ACC112 (cell line): ENCODE results near the gene SOX13.
"Not testable (repeated sequence)": the region's sequence is repeated elsewhere in the genome, so short reads cannot be mapped to it uniquely, and the experiment has no call there.

Source experiments
- H2AFZ ChIP-seq: fragments of 200-600 bp; sonication (generic); one replicate; pipeline ENCODE4 v1.6.0; 2017; ENCODE audit warnings: antibody characterized with exemption, low read length; ENCODE audit not compliant: unreplicated experiment
- H3K27ac ChIP-seq: fragments of 200-600 bp; sonication (generic); 2 replicates; pipeline ENCODE4 v1.5.1; 2014; ENCODE audit warnings: low read depth, mild to moderate bottlenecking, antibody characterized with exemption, low read length, moderate library complexity
- H3K27me3 ChIP-seq: fragments of 200-600 bp; sonication (generic); 2 replicates; pipeline ENCODE4 v1.6.1; 2014; ENCODE audit warnings: mild to moderate bottlenecking, antibody characterized with exemption, low read length, moderate library complexity, mixed read lengths; ENCODE audit not compliant: insufficient read depth
- H3K36me3 ChIP-seq: fragments of 200-600 bp; sonication (generic); 2 replicates; pipeline ENCODE4 v1.6.1; 2016; ENCODE audit warnings: mild to moderate bottlenecking, antibody characterized with exemption, low read length, moderate library complexity, mixed read lengths; ENCODE audit not compliant: insufficient read depth
- H3K4me1 ChIP-seq: fragments of 200-600 bp; sonication (generic); one replicate; pipeline ENCODE4 v1.6.1; 2016; ENCODE audit warnings: low read length, mixed read lengths; ENCODE audit not compliant: insufficient read depth, unreplicated experiment, control insufficient read depth
- H3K4me3 ChIP-seq: fragments of 200-600 bp; sonication (generic); 2 replicates; pipeline ENCODE4 v1.5.1; 2014; ENCODE audit warnings: mild to moderate bottlenecking, low read depth, low read length
- H3K79me2 ChIP-seq: fragments of 200-600 bp; sonication (generic); one replicate; pipeline ENCODE4 v1.6.0; 2016; ENCODE audit warnings: low read length; ENCODE audit not compliant: control insufficient read depth, unreplicated experiment, insufficient read depth

SOX13 gene

DNA sequence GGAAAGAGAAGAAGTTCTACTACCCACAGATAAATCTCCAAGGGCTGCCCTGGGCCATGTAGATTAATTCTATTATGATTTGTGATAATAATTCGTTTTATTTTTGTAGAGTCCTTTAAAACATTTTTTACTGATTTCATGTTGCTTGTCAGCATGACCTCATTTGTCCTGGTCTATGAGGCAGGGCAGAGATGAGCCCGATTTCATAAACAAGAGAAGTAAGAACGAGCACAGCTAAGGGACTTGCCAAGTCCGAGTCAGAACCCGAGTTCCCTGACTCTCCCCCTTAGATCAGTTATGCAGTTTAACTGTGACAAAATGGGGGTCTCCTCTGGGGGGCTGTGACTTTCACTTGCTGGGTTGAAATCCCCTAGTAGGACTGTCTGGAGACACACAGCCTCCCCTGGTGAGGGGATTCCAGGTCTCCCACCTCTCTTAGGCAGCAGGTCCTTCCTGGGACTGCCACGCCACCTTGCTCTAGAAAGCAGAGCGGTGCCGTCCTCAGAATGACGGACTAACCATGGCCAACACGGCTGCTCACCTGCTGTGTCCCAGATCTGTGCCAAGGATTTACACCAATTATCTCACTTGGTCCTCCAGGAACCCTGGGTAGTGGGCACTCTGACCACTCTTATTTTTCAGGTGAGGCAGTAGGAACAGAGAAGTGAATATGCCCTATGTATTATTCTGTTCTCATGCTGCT, 31.0 kb upstream of the SOX13 start:
- peaks cover 16% of the 10 kb centered on the region for H3K4me1 ChIP-seq
- peak overlapping the region; percentile 92 for H2AFZ ChIP-seq
- H3K27me3 ChIP-seq: no peaks in the 10 kb centered on the region
- no peaks in the 10 kb centered on the region for H3K79me2 ChIP-seq
- no peaks in the 10 kb centered on the region for H3K36me3 ChIP-seq
- peak overlapping the region; percentile 67 for H3K27ac ChIP-seq
- peak overlapping the region; percentile 30 for H3K4me3 ChIP-seq

DNA sequence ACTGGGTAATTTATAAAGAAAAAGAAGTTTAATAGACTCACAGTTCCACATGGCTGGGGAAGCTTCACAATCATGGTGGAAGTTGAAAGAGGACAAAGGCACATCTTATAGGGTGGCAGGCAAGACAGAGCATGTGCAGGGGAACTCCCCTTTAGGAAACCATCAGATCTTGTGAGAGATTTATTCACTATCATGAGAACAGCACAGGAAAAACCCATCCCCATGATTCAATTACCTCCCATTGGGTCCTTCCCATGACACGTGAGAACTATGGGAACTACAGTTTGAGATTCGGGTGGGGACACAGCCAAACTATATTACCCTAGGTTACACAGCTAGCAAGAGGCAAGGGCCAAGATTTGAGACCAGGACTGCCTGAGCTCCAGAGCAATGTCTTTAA, 30.4 kb upstream of the SOX13 start:
- no peaks in the 10 kb centered on the region for H3K79me2 ChIP-seq
- no peak overlapping the region for H3K27ac ChIP-seq
- no peak overlapping the region for H3K4me3 ChIP-seq
- no peaks in the 10 kb centered on the region for H3K36me3 ChIP-seq
- H3K4me1 ChIP-seq: peaks cover 16% of the 10 kb centered on the region
- no peak overlapping the region for H2AFZ ChIP-seq
- H3K27me3 ChIP-seq: no peaks in the 10 kb centered on the region

DNA sequence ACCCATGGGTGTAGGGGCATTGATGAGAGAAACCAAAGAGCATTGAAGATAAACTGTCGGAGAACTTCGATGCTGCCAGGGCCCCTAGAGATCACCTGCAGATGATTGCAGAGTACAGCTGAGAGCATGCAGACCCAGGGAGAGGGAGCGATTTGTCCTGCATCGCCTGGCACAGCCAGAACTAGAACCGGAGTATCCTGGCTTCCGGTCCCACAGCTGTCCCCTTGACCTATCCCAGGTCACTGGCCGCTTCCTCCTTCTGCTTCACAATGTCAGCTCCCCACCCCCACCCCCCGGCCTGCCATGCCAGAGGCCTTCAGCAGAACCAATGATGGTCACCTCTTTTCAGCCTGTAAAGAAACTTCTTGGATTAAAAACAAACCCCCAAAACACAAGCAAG, 29.2 kb upstream of the SOX13 start:
- H3K27me3 ChIP-seq: no peaks in the 10 kb centered on the region
- H3K27ac ChIP-seq: no peak overlapping the region
- H3K36me3 ChIP-seq: no peaks in the 10 kb centered on the region
- no peak overlapping the region for H2AFZ ChIP-seq
- H3K4me1 ChIP-seq: peaks cover 16% of the 10 kb centered on the region
- H3K4me3 ChIP-seq: no peak overlapping the region
- H3K79me2 ChIP-seq: no peaks in the 10 kb centered on the region

DNA sequence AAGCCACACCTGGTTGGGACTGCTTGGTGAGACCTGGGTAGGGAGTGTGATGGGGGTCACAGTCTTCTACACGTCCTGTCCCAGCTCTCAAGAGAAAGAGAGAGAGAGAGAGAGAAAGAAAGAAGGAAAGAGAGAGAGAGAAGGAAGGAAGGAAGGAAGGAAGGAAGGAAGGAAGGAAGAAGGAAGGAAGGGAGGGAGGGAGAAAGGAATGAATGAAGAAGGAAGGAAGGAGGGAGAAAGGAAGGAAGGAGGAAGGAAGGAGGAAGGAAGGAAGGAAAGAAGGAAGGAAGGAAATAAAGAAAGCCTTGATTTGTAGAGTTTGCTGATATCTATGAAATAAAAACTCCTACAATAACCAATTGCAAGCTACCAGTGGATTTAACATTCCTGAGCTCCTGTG, 28.5 kb upstream of the SOX13 start:
- Histone ChIP-seq H3K4me3 (no peak overlapping the region), H3K36me3 (no peaks in the 10 kb centered on the region), H3K27ac (no peak overlapping the region), H3K27me3 (no peaks in the 10 kb centered on the region), H3K79me2 (no peaks in the 10 kb centered on the region), H3K4me1 (peaks cover 16% of the 10 kb centered on the region), H2AFZ (no peak overlapping the region)

DNA sequence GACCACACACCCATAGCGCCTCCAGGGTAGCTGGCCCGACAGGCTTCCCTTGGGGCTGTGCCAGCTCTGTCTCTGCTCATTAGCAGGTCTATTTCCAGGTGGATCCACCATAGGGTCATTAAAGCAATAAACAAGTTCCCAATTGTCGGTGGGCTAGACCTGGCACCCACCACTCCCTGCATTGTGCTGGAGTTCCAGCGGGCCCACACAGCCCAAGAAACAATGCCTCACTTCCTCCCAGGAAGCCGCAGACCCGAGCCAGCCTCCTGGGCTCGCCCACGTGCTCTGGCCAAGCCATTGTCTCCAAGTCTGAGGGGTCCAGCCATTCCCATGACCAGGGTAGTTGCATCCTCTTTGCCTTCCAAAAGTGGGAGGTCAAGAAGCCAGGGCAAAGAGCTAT, 27.5 kb upstream of the SOX13 start:
- Histone ChIP-seq H2AFZ (no peak overlapping the region), H3K4me1 (peaks cover 16% of the 10 kb centered on the region), H3K4me3 (no peak overlapping the region)

DNA sequence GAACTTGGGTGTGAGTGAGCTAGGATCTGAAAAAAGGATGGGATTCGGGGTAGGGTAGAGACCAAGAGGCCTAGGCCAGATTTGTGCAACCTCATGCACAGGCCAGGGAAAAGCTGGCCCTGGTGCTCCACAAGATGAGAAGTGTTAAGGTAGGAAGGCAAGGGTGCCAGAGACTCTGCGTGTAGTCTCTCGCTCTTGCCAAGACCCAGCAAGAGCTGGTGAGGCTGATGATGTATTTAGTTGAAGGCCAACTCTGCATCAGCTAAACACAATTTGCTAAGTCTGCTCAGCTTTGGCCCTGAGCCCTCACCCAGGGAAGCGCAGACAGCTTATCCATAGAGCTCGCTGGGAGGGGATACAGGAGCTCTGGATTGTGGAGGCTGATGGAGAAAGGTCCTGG, 26.6 kb upstream of the SOX13 start:
- no peaks in the 10 kb centered on the region for H3K79me2 ChIP-seq
- H3K4me3 ChIP-seq: no peak overlapping the region
- H2AFZ ChIP-seq: no peak overlapping the region
- peaks cover 10% of the 10 kb centered on the region for H3K4me1 ChIP-seq
- H3K27me3 ChIP-seq: no peaks in the 10 kb centered on the region
- no peak overlapping the region for H3K27ac ChIP-seq
- H3K36me3 ChIP-seq: no peaks in the 10 kb centered on the region

More for the DNA sequence above, 27.5 kb upstream of the SOX13 start:
- H3K27me3 ChIP-seq: no peaks in the 10 kb centered on the region
- no peaks in the 10 kb centered on the region for H3K36me3 ChIP-seq
- H3K79me2 ChIP-seq: no peaks in the 10 kb centered on the region
- H3K27ac ChIP-seq: no peak overlapping the region

DNA sequence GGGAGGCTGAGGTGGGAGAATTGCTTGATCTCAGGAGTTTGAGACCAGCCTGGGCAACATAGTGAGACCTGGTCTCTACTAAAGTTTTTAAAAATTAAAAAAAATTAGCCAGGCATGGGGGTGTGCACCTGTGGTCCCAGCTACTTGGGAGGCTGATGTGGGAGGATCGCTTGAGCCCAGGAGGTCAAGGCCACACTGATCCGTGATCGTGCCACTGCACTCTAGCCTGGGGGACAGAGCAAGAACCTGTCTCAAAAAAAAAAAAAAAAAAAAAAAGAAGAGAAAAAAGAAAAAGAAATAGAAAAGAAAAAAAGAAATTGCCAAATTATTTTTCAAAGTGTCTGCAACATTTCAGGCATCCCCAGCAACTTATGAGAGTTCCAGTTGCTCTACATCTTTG, 24.1 kb upstream of the SOX13 start:
- H3K4me1 ChIP-seq, H3K4me3 ChIP-seq, H3K27me3 ChIP-seq, H2AFZ ChIP-seq, H3K27ac ChIP-seq, H3K36me3 ChIP-seq, H3K79me2 ChIP-seq: not testable (repeated sequence)

DNA sequence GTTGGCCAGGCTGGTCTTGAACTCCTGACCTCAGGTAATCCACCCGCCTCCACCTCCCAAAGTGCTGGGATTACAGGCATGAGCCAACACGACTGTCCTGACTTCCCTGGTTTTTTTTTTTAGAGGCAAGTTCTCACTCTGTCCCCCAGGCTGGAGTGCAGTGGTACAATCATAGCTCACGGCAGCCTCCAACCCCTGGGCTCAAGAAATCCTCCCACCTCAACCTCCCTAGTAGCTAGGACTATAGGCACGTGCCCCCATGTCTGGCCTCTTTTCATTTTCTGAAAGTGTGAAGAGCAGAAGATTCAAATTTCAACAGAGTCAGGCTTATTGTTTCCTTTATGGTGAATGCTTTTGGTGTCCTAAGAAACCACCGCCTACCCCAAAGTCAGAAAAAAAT, 21.7 kb upstream of the SOX13 start:
- Histone ChIP-seq H3K27ac (no peak overlapping the region), H2AFZ (no peak overlapping the region), H3K27me3 (no peaks in the 10 kb centered on the region), H3K4me3 (no peak overlapping the region), H3K4me1 (no peaks in the 10 kb centered on the region), H3K79me2 (no peaks in the 10 kb centered on the region), H3K36me3 (no peaks in the 10 kb centered on the region)

DNA sequence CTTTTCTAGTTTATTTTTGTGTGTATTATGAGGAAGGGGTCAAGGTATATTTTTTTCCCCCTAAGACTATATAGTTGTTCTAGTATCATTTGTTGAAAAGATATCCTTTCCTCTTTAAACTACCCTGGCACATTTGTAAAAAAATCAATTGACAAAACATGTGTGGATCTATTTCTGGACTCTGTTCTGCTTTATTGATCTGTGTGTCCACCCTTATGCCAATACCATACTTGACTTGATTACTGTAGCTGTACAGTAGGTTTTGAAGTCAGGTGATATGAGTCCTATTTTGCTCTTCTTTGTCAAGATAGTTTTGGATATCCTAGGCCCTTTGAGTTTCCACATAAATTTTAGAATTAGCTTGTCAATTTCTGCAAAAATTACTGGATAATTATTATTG, 21.2 kb upstream of the SOX13 start:
- peaks cover under 1% of the 10 kb centered on the region for H3K4me1 ChIP-seq
- H3K27me3 ChIP-seq: no peaks in the 10 kb centered on the region
- H3K4me3 ChIP-seq: no peak overlapping the region
- H3K27ac ChIP-seq: no peak overlapping the region
- no peaks in the 10 kb centered on the region for H3K36me3 ChIP-seq
- H3K79me2 ChIP-seq: no peaks in the 10 kb centered on the region
- H2AFZ ChIP-seq: no peak overlapping the region

DNA sequence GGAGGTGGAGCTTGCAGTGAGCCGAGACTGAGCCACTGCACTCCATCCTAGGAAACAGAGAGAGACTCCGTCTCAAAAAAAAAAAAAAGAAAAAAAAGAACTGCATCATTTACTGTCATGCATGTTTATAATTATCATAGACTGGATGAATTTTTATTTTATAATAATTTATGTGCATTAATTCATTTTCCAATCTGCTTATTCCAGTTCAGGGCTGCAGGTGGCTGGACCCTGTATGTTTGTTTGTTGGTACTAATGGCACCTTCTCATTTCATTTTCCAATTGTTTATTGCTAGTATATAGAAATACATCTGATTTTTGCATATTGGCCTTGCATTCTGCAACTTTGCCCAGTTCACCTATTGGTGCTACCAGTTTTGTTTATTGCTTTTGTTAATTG, 19.0 kb upstream of the SOX13 start:
- H3K79me2 ChIP-seq: no peaks in the 10 kb centered on the region
- H3K4me1 ChIP-seq: peaks cover 16% of the 10 kb centered on the region
- H3K4me3 ChIP-seq: no peak overlapping the region
- H3K27ac ChIP-seq: no peak overlapping the region
- H3K27me3 ChIP-seq: no peaks in the 10 kb centered on the region
- H2AFZ ChIP-seq: no peak overlapping the region
- H3K36me3 ChIP-seq: no peaks in the 10 kb centered on the region

DNA sequence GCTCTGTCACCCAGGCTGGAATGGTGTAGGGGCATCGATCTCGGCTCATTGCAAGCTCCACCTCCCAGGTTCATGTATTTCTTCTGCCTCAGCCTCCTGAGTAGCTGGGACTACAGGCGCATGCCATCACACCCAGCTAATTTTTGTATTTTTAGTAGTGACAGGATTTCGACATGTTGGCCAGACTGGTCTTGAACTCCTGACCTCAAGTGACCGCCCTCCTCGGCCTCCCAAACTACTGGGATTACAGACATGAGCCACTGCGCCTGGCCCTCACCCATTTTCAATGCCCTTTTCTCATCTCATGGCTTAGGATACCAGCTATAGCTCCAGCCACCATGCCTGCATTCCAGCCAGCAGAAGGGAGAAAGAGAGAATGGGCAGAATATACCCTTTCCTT, 12.9 kb upstream of the SOX13 start:
- H2AFZ ChIP-seq: no peak overlapping the region

More for the DNA sequence above, 12.9 kb upstream of the SOX13 start:
- peaks cover 17% of the 10 kb centered on the region for H3K4me1 ChIP-seq
- H3K4me3 ChIP-seq: no peak overlapping the region
- no peaks in the 10 kb centered on the region for H3K36me3 ChIP-seq
- H3K27ac ChIP-seq: no peak overlapping the region
- no peaks in the 10 kb centered on the region for H3K27me3 ChIP-seq
- no peaks in the 10 kb centered on the region for H3K79me2 ChIP-seq
